HepG2 (cell line): ENCODE data around the gene HTR1D. TPM values are rescaled to one million over a fixed set of nuclear protein-coding genes. Genes with fewer than 3 reads are reported as not detected.

ENCODE experiments used
- CEBPZ ChIP-seq: IDR thresholded peaks from 2 replicates; pipeline ENCODE4 v1.6.1; 2012; ENCODE audit warnings: low read length, improper control_type of control experiment
- GRHL1 ChIP-seq: sonication (generic); formaldehyde crosslinking; conservative IDR thresholded peaks from 2 replicates; pipeline ENCODE4 v1.8.0; 2022; ENCODE audit warnings: missing genetic modification reagents
- KMT2B ChIP-seq: IDR thresholded peaks from 2 replicates; pipeline ENCODE4 v1.6.1; 2016; ENCODE audit warnings: missing genetic modification reagents, missing compliant biosample characterization
- NR0B2 ChIP-seq: sonication (generic); formaldehyde crosslinking; IDR thresholded peaks from 2 replicates; pipeline ENCODE4 v1.4.0; 2020; ENCODE audit warnings: mild to moderate bottlenecking, missing genetic modification reagents
- SNAPC4 ChIP-seq: sonication (generic); formaldehyde crosslinking; IDR thresholded peaks from 2 replicates; pipeline ENCODE4 v1.4.0; 2020; ENCODE audit warnings: mild to moderate bottlenecking, missing genetic modification reagents
- ZFP37 ChIP-seq: sonication (generic); formaldehyde crosslinking; IDR thresholded peaks from 2 replicates; pipeline ENCODE4 v1.4.0; 2020; ENCODE audit warnings: missing genetic modification reagents, borderline replicate concordance
- ZFX ChIP-seq: sonication (generic); formaldehyde crosslinking; IDR thresholded peaks from 2 replicates; pipeline ENCODE4 v1.4.0; 2020; ENCODE audit warnings: mild to moderate bottlenecking, low read depth, missing genetic modification reagents, moderate library complexity
- ZMYM2 ChIP-seq: sonication (generic); formaldehyde crosslinking; IDR thresholded peaks from 2 replicates; pipeline ENCODE4 v1.8.0; 2022; ENCODE audit warnings: mild to moderate bottlenecking, missing genetic modification reagents
- ZNF550 ChIP-seq: sonication (generic); formaldehyde crosslinking; IDR thresholded peaks from 2 replicates; pipeline ENCODE4 v1.4.0; 2020; ENCODE audit warnings: mild to moderate bottlenecking, missing genetic modification reagents, borderline replicate concordance
- polyA plus RNA-seq, 8 experiments: library from polyadenylated mRNA; depleted of rRNA in 3 of 8; stranded (reverse) in 7 of 8; unstranded in 1 of 8; fragments of >200 nt; fragmentation: Illumina TruSeq in 4 of 8; extraction: Trizol in 4 of 8; gene quantifications; 2 replicates each; pipeline versions ENCODE4 v1.2.1 to v1.2.3, GENCODE V29; 2011 to 2016; ENCODE audit warnings: low read depth in 4 of 8, missing spikeins in 1 of 8, mixed read lengths in 1 of 8; ENCODE audit not compliant: insufficient read depth in 1 of 8
- total RNA-seq, 5 experiments: library from RNA; depleted of rRNA; stranded (reverse); fragments of >200 nt; fragmentation: Illumina TruSeq; extraction: Trizol; gene quantifications; 2 replicates each; pipeline ENCODE4 v1.2.3, GENCODE V29; 2016; ENCODE audit warnings: low read depth in 1 of 5
- TF ChIP-seq, protein P1 (sequence below): sonication (generic); formaldehyde crosslinking; IDR thresholded peaks from 2 replicates; pipeline ENCODE4 v1.4.0; 2020; ENCODE audit warnings: mild to moderate bottlenecking, missing genetic modification reagents
- TF ChIP-seq, protein P2 (sequence below): sonication (generic); formaldehyde crosslinking; IDR thresholded peaks from 2 replicates; pipeline ENCODE4 v1.4.0; 2020; ENCODE audit warnings: missing genetic modification reagents; ENCODE audit errors: not compliant biosample characterization

HTR1D gene
- total and polyA plus RNA-seq, 2 of the 13 experiments (the other 11 are each of a cell fraction or from before 2014, with no cell fraction given), result 0.04 to 0.07 TPM

DNA sequence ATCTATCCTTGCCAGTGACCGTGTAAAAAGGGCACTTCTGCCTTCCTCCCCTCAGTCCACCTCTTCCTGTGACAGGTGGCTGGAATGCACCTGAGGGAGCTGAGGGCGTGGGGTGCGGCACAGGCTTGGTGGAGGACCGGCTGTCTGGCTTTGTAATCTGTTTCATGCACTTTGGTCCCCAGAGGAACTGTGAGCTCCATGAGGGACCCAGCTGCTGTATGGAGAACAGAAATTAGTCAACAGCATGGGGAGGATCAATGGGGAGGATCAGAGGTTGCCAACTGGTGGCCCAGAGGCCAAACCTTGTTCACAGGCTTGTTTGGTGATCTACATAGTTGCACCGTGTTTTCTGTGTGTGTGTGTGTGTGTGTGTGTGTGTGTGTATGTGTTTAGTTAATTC, 29.7 kb downstream of the HTR1D start (continued):
- TF ChIP-seq CEBPZ, result no peak
- peak; percentile 97 for TF ChIP-seq ZMYM2 (CRISPR knock-in tag)
- peak; percentile 81 for TF ChIP-seq ZFX
- TF ChIP-seq ZFP37 (CRISPR knock-in tag), result no peak
- TF ChIP-seq, protein P1, sequence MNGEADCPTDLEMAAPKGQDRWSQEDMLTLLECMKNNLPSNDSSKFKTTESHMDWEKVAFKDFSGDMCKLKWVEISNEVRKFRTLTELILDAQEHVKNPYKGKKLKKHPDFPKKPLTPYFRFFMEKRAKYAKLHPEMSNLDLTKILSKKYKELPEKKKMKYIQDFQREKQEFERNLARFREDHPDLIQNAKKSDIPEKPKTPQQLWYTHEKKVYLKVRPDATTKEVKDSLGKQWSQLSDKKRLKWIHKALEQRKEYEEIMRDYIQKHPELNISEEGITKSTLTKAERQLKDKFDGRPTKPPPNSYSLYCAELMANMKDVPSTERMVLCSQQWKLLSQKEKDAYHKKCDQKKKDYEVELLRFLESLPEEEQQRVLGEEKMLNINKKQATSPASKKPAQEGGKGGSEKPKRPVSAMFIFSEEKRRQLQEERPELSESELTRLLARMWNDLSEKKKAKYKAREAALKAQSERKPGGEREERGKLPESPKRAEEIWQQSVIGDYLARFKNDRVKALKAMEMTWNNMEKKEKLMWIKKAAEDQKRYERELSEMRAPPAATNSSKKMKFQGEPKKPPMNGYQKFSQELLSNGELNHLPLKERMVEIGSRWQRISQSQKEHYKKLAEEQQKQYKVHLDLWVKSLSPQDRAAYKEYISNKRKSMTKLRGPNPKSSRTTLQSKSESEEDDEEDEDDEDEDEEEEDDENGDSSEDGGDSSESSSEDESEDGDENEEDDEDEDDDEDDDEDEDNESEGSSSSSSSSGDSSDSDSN (CRISPR knock-in tag), result peak; percentile 54; the same call in 1 of the 2 replicates
- no peak for TF ChIP-seq NR0B2
- TF ChIP-seq, protein P2, sequence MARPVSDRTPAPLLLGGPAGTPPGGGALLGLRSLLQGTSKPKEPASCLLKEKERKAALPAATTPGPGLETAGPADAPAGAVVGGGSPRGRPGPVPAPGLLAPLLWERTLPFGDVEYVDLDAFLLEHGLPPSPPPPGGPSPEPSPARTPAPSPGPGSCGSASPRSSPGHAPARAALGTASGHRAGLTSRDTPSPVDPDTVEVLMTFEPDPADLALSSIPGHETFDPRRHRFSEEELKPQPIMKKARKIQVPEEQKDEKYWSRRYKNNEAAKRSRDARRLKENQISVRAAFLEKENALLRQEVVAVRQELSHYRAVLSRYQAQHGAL (CRISPR knock-in tag), result no peak
- 0 out of 2 replicates have a peak, but pooled peaks have one; percentile 45 for TF ChIP-seq KMT2B
- 0 out of 2 replicates have a peak, but pooled peaks have one; percentile 38 for TF ChIP-seq SNAPC4 (CRISPR knock-in tag)
- no peak for TF ChIP-seq ZNF550 (CRISPR knock-in tag)
- TF ChIP-seq GRHL1 (CRISPR knock-in tag), result no peak
